Skeletal muscle tissue (tissue), 4 donors: ENCODE results near the gene UBALD1. TPM values are rescaled to one million over a fixed set of nuclear protein-coding genes. Genes with fewer than 3 reads are reported as not detected.
"Not testable (repeated sequence)": the region's sequence is repeated elsewhere in the genome, so short reads cannot be mapped to it uniquely, and the experiment has no call there.

Experiments
- H3K27ac ChIP-seq: one replicate; pipeline ENCODE4 v1.7.0; 2013; ENCODE audit warnings: mild to moderate bottlenecking, low read depth, low read length, inconsistent platforms
- H3K27me3 ChIP-seq, 3 donors: one replicate each; pipeline ENCODE4 v1.7.0; 2013; ENCODE audit warnings: low read length in 3 of 3; ENCODE audit not compliant: control insufficient read depth in 3 of 3, insufficient read depth in 3 of 3
- H3K36me3 ChIP-seq, 3 donors: one replicate each; pipeline ENCODE4 v1.7.0; 2013; ENCODE audit warnings: low read length in 3 of 3; ENCODE audit not compliant: control insufficient read depth in 3 of 3, insufficient read depth in 3 of 3
- H3K4me1 ChIP-seq, 3 donors: one replicate each; pipeline ENCODE4 v1.7.0; 2013; ENCODE audit warnings: low read length in 3 of 3, mild to moderate bottlenecking in 3 of 3; ENCODE audit not compliant: control insufficient read depth in 3 of 3, insufficient read depth in 3 of 3
- H3K4me3 ChIP-seq, 3 donors: one replicate each; pipeline ENCODE4 v1.7.0; 2013; ENCODE audit warnings: low read length in 3 of 3
- H3K9ac ChIP-seq, 3 donors: one replicate each; pipeline ENCODE4 v1.7.0; 2013; ENCODE audit warnings: low read length in 3 of 3, mild to moderate bottlenecking in 3 of 3, moderate library complexity in 2 of 3, low read depth in 1 of 3
- H3K9me3 ChIP-seq, 3 donors: one replicate each; pipeline ENCODE4 v1.7.0; 2013; ENCODE audit warnings: low read length in 3 of 3; ENCODE audit not compliant: control insufficient read depth in 3 of 3
- total RNA-seq: library from RNA; depleted of rRNA; stranded (reverse); fragments of >200 nt; gene quantifications from one replicate; pipeline ENCODE4 v1.2.3, GENCODE V29; 2014
- donor health status: Osteomylitis.

The UBALD1 gene
- total RNA-seq, 1 donor from 2014 or later = 1.0 TPM

- H3K27me3 ChIP-seq = no peaks in the 10 kb centered on the region
- no peak overlapping the region for H3K9ac ChIP-seq
- H3K4me3 ChIP-seq = no peak overlapping the region
- peaks cover 51 to 61% (median 57%) of the 10 kb centered on the region in 3 donors for H3K36me3 ChIP-seq
- H3K9me3 ChIP-seq = no peaks in the 10 kb centered on the region
- peaks cover 2 to 6% (median 4%) of the 10 kb centered on the region in 3 donors for H3K4me1 ChIP-seq
- H3K27ac ChIP-seq = no peak overlapping the region
Measured at GRCh38 chr16:4655801-4656200, 41.1 kb upstream of the UBALD1 start.

DNA sequence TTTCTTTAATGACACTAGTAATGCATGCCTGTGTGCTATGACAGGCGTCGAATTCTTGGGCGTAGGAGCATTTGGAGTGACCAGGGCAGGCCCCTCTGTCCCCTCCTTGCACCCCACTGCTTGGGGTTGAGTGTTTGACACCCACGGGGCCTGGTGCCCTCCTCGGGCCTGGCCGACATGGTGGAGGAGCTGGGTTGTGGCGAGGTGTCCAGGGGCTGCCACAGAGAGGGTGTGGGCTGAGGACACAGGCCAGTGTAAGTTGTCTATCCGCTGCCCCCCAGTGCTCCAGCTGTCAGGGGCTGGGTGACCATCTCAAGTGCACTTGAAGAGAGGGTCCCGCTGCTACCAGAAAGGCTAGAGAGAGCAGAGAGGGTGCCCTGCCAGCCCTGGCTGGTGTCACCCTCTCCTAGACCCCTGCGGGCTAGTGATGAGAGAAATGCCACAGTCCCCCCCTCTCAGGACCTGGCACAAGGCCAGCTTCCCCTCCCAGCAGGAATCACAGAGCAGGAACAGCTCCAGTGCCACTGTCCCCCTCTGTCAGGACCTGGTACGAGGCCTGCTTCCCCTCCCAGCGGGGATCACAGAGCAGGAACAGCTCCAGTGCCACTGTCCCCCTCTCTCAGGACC lies 40.4 kb upstream of the UBALD1 start:
- no peak overlapping the region for H3K4me3 ChIP-seq
- H3K27ac ChIP-seq = no peak overlapping the region
- peaks cover 0 to 4% (median 4%) of the 10 kb centered on the region in 3 donors for H3K4me1 ChIP-seq

GRCh38 chr16:4654011-4654963 lies 39.6 kb upstream of the UBALD1 start:
- no peak overlapping the region for H3K4me3 ChIP-seq
- H3K27ac ChIP-seq = no peak overlapping the region
- H3K36me3 ChIP-seq = peaks cover 54 to 59% (median 57%) of the 10 kb centered on the region in 3 donors
- H3K4me1 ChIP-seq = no peaks in the 10 kb centered on the region
- no peaks in the 10 kb centered on the region for H3K27me3 ChIP-seq
- no peak overlapping the region for H3K9ac ChIP-seq
- no peaks in the 10 kb centered on the region for H3K9me3 ChIP-seq

More for the DNA sequence above, 40.4 kb upstream of the UBALD1 start:
- Histone ChIP-seq H3K36me3 (peaks cover 53 to 59% (median 57%) of the 10 kb centered on the region in 3 donors), H3K9ac (no peak overlapping the region), H3K27me3 (no peaks in the 10 kb centered on the region), H3K9me3 (no peaks in the 10 kb centered on the region)

DNA sequence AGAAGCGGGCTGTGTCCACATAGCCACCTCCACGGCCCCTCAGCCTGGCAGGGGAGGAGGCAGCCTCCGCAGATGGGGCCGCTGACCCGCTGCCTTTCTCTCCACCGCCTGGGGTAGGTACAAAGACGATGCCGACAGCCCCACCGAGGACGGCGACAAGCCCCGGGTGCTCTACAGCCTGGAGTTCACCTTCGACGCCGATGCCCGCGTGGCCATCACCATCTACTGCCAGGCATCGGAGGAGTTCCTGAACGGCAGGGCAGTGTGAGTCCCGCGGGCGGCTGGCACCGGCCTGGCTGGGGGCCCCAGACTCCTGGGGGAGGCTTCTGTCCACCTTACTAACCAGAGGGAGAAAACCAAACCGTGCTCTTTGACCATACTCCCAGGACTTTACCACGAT lies 37.9 kb upstream of the UBALD1 start:
- no peaks in the 10 kb centered on the region for H3K4me1 ChIP-seq
- H3K36me3 ChIP-seq = peaks cover 47 to 48% (median 47%) of the 10 kb centered on the region in 3 donors

GRCh38 chr16:4651827-4652226 lies 37.1 kb upstream of the UBALD1 start:
- Histone ChIP-seq H3K4me3 (no peak overlapping the region), H3K4me1 (no peaks in the 10 kb centered on the region), H3K9ac (no peak overlapping the region), H3K27me3 (no peaks in the 10 kb centered on the region), H3K27ac (no peak overlapping the region), H3K9me3 (no peaks in the 10 kb centered on the region), H3K36me3 (peaks cover 40 to 42% (median 40%) of the 10 kb centered on the region in 3 donors)

More for the DNA sequence above, 37.9 kb upstream of the UBALD1 start:
- Histone ChIP-seq H3K9me3 (no peaks in the 10 kb centered on the region), H3K27me3 (no peaks in the 10 kb centered on the region), H3K27ac (no peak overlapping the region), H3K4me3 (no peak overlapping the region), H3K9ac (no peak overlapping the region)

DNA sequence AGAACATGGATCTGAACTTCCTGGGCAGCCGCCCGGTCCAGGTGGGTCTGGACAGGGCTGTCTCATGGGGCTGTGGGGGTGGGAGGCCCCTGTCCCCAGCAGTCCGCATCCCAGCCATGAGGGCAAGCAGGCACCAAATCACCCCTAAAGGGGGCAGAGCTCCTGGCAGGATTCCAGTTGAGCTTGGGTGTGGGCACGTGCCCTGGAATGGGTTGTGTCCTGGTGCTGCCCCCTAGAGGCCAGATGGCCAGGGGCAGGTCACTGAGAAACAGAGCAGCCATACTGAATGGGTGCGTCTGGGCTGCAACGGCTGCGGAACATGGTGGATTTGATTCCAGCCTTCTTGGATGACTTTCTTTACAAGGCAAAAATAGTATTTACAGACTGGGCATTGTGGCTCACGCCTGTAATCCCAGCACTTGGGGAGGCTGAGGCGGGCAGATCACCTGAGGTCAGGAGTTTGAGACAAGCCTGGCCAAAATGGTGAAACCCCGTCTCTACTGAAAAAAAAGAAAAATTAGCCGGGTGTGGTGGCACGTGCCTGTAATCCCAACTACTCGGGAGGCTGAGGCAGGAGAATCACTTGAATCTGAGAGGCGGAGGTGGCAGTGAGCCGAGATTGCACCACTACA lies 35.9 kb upstream of the UBALD1 start:
- H3K27me3 ChIP-seq, H3K9ac ChIP-seq, H3K9me3 ChIP-seq, H3K4me1 ChIP-seq, H3K4me3 ChIP-seq, H3K27ac ChIP-seq: not testable (repeated sequence)
- peaks cover 34 to 41% (median 38%) of the 10 kb centered on the region in 3 donors for H3K36me3 ChIP-seq

GRCh38 chr16:4649744-4650442 lies 35.2 kb upstream of the UBALD1 start:
- Histone ChIP-seq H3K36me3 (peaks cover 28 to 36% (median 31%) of the 10 kb centered on the region in 3 donors), H3K4me3 (no peak overlapping the region), H3K27me3 (no peaks in the 10 kb centered on the region), H3K4me1 (no peaks in the 10 kb centered on the region), H3K9me3 (no peaks in the 10 kb centered on the region), H3K9ac (no peak overlapping the region), H3K27ac (no peak overlapping the region)

DNA sequence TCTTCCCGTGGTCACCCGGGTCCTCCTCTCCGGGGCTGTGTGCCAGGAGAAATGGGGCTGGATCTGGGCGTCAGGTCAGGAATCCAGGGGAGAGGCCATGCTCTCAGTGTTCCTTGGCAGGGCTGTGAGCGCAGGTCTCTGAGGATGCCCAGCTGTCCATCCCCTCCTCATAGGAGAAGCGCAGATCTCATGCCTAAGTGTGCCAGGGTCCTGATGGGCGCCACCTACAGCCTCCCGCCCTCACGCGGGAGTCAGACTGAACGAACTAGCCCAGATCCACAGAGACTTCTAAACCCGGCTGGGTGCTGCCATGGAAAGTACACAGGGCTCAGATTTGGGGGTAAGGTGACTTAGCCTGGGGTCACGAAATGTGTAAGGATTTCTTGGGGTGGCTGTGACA lies 34.2 kb upstream of the UBALD1 start:
- H3K4me1 ChIP-seq = no peaks in the 10 kb centered on the region
- H3K36me3 ChIP-seq = peaks cover 24 to 31% (median 25%) of the 10 kb centered on the region in 3 donors
- H3K27me3 ChIP-seq = no peaks in the 10 kb centered on the region
- no peaks in the 10 kb centered on the region for H3K9me3 ChIP-seq
- no peak overlapping the region for H3K27ac ChIP-seq
- H3K9ac ChIP-seq = no peak overlapping the region
- H3K4me3 ChIP-seq = no peak overlapping the region

- H3K4me3 ChIP-seq = no peak overlapping the region
- no peaks in the 10 kb centered on the region for H3K27me3 ChIP-seq
- H3K27ac ChIP-seq = no peak overlapping the region
- no peaks in the 10 kb centered on the region for H3K9me3 ChIP-seq
- peaks cover 20 to 26% (median 21%) of the 10 kb centered on the region in 3 donors for H3K36me3 ChIP-seq
- no peak overlapping the region for H3K9ac ChIP-seq
- no peaks in the 10 kb centered on the region for H3K4me1 ChIP-seq
Measured at GRCh38 chr16:4647644-4647980, 32.9 kb upstream of the UBALD1 start.
